Esophagus muscularis mucosa (tissue), 4 donors: ENCODE results near the gene SLC17A7. TPM values are rescaled to one million over a fixed set of nuclear protein-coding genes. Genes with fewer than 3 reads are reported as not detected.

ENCODE experiments used
- DNase-seq: peaks from one replicate; pipeline ENCODE4 v3.0.0-alpha.2; 2017; ENCODE audit errors: extremely low spot score
- H3K27ac ChIP-seq, 4 donors: fragments of 200-600 bp; sonication (generic); replicated peaks in 1 of 4; 1 replicate in 3 of 4; 2 replicates in 1 of 4; pipeline ENCODE4 v1.5.1; 2016 to 2019; ENCODE audit warnings: mild to moderate bottlenecking in 1 of 4
- H3K27me3 ChIP-seq, 4 donors: fragments of 200-600 bp; sonication (generic); one replicate each; pipeline versions ENCODE4 v1.5.1 to v1.6.0; 2016 to 2019
- H3K36me3 ChIP-seq, 4 donors: fragments of 200-600 bp; sonication (generic); one replicate each; pipeline ENCODE4 v1.5.1; 2016 to 2019
- H3K4me1 ChIP-seq, 4 donors: fragments of 200-600 bp; sonication (generic); one replicate each; pipeline ENCODE4 v1.5.1; 2016 to 2019
- H3K4me3 ChIP-seq, 4 donors: fragments of 200-600 bp; sonication (generic); 1 replicate in 2 of 4; 2 replicates in 2 of 4; pipeline ENCODE4 v1.5.1; 2016 to 2019; ENCODE audit warnings: mild to moderate bottlenecking in 4 of 4, moderate library complexity in 1 of 4
- H3K9me3 ChIP-seq, 4 donors: fragments of 200-600 bp; sonication (generic); 1 replicate in 3 of 4; 2 replicates in 1 of 4; pipeline ENCODE4 v1.5.1; 2016 to 2019
- EP300 ChIP-seq: sonication (generic); formaldehyde crosslinking; IDR thresholded peaks from one replicate; pipeline ENCODE4 v1.6.1; 2017; ENCODE audit warnings: antibody characterized with exemption
- POLR2A ChIP-seq: fragments of 450-650 bp; IDR thresholded peaks from one replicate; pipeline ENCODE4 v1.6.1; 2017; ENCODE audit warnings: antibody characterized with exemption, moderate library complexity, mild to moderate bottlenecking, low read depth
- POLR2AphosphoS5 ChIP-seq, 2 donors: sonication (generic); formaldehyde crosslinking; IDR thresholded peaks; one replicate each; pipeline ENCODE4 v1.6.1; 2017; ENCODE audit warnings: antibody characterized with exemption in 2 of 2
- WGBS: methylation state at CpG from one replicate; pipeline ENCODE4 v1.1.5; 2018; 5-methylcytosine and 5-hydroxymethylcytosine counted together
- intact Hi-C: fragments of 100-400 bp; cut with DNase I; formaldehyde crosslinking; loops from one replicate; pipeline ENCODE4 v1.15.1; 2023
- total RNA-seq, 4 donors: library from RNA; depleted of rRNA; stranded (reverse); fragments of >200 nt; gene quantifications; one replicate each; pipeline versions ENCODE4 v1.1.0 to v1.2.1, GENCODE V29; 2016
- TF ChIP-seq, protein P1 (sequence below), 3 experiments: fragments of 200-600 bp in 2 of 3; fragments of 450-650 bp in 1 of 3; sonication (generic) in 2 of 3; IDR thresholded peaks; one replicate each; pipeline ENCODE4 v1.5.1; 2017 to 2019; ENCODE audit warnings: antibody characterized with exemption in 3 of 3, mild to moderate bottlenecking in 2 of 3, moderate library complexity in 1 of 3

SLC17A7 gene
- total RNA-seq, 4 donors from 2014 or later = 0.83 to 5.2 (median 1.3) TPM

DNA sequence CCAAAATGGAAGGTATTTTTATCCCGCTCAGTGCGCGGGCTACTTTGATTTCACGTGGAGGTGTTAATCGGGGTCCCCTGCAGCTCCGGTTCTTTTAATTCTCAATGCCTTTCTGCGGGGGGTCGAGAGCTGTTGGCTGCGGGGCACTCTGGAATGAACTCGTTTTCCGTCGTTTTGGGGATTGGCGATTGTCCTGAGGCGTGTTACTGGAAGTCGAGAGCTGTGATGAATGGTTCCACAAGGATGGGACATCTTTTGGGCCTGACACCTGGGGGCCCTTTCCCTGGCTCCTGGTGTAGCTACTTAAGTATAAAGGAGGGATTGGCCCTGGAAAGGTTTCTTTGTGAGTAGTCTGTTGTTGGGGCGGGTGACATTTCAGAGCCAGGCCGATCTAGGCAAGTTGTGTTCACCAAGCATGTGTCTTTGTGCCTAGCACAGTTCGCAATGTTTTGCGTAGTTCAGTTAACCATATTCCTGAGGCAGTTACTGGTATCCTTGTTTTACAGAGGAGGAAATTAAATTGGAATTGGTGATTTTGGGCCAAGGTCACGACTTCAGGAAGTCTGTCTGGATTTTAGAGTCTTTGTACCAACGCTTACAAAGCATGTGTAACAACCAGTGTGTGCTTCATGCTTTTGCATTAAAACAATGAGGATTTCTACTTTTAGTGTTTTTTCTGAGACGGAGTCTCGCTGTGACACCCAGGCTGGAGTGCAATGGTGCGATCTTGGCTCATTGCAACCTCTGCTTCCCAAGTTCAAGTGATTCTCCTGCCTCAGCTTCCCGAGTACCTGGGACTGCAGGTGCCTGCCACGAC, 46.9 kb upstream of the SLC17A7 start:
- intact Hi-C loops = no loop called here
- peak overlapping the region; percentile 84 to 92 (median 90) for H3K27ac ChIP-seq
- TF ChIP-seq POLR2AphosphoS5 (IDR thresholded peaks at IDR 0.05) = no peak
- TF ChIP-seq POLR2A = no peak
- TF ChIP-seq EP300 = no peak
- TF ChIP-seq, protein P1, sequence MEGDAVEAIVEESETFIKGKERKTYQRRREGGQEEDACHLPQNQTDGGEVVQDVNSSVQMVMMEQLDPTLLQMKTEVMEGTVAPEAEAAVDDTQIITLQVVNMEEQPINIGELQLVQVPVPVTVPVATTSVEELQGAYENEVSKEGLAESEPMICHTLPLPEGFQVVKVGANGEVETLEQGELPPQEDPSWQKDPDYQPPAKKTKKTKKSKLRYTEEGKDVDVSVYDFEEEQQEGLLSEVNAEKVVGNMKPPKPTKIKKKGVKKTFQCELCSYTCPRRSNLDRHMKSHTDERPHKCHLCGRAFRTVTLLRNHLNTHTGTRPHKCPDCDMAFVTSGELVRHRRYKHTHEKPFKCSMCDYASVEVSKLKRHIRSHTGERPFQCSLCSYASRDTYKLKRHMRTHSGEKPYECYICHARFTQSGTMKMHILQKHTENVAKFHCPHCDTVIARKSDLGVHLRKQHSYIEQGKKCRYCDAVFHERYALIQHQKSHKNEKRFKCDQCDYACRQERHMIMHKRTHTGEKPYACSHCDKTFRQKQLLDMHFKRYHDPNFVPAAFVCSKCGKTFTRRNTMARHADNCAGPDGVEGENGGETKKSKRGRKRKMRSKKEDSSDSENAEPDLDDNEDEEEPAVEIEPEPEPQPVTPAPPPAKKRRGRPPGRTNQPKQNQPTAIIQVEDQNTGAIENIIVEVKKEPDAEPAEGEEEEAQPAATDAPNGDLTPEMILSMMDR (IDR thresholded peaks at IDR 0.05) = no peak
- peak overlapping the region; percentile 69 to 100 (median 93) for H3K4me3 ChIP-seq
- H3K36me3 ChIP-seq = peaks cover 36 to 63% (median 43%) of the 10 kb centered on the region in 4 donors
- DNase-seq = no peak
- H3K4me1 ChIP-seq = peaks cover 17 to 49% (median 34%) of the 10 kb centered on the region in 4 donors
- H3K9me3 ChIP-seq = no peaks in the 10 kb centered on the region
- 2% methylated on average over 26 of the region's 26 CpGs for WGBS
- H3K27me3 ChIP-seq = no peaks in the 10 kb centered on the region

DNA sequence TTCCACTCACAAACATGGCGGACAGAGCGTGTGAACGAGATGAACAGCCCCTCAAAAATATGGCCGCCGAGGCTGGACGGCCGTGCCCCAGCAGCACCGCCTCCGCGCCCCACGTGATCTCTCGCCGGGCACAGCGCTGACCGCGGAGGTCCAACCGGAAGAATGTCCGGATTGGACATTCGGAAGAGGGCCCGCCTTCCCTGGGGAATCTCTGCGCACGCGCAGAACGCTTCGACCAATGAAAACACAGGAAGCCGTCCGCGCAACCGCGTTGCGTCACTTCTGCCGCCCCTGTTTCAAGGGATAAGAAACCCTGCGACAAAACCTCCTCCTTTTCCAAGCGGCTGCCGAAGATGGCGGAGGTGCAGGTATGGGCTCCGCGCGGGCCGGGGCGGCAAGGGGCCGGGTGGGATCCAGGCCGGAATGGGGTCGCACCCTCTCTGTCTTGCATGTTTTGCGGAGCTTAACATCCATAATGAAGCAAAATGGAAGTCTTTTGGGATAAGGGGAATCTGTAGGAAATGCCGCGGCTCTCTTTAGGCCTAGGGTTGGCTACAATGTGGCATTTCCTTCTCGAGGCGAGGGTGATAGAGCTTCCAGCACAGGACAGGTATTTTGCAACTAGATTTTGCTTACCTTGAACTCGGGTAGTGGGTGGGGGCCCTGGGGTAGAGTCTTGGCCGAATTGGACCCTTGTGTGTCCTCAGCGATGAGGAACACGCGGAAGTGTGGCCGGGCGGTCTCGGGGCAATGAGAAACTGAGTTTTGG, 46.1 kb upstream of the SLC17A7 start, which contains the start of gene RPL13A:
RPL13A (plus strand) TSS at position 332 of the 769 bp plus-strand sequence; CDS start at position 354, 22 bp downstream.
- 0% methylated on average over 33 of the region's 57 CpGs for WGBS
- no peaks in the 10 kb centered on the region for H3K27me3 ChIP-seq
- no peaks in the 10 kb centered on the region for H3K9me3 ChIP-seq
- TF ChIP-seq, protein P1 (IDR thresholded peaks at IDR 0.05) = no peak
- TF ChIP-seq EP300 = no peak
- TF ChIP-seq POLR2AphosphoS5 (IDR thresholded peaks at IDR 0.05) = peak; percentile 99 to 100
- TF ChIP-seq POLR2A = peak; percentile 100
- H3K4me3 ChIP-seq = peak within 1 kb of the TSS; percentile 69 to 100 (median 93)
- peaks cover 29 to 63% (median 37%) of the 10 kb centered on the region in 4 donors for H3K36me3 ChIP-seq
- intact Hi-C loops = no loop called here
- peak; percentile 100 for DNase-seq
- peaks cover 17 to 49% (median 34%) of the 10 kb centered on the region in 4 donors for H3K4me1 ChIP-seq
- H3K27ac ChIP-seq = peak within 1 kb of the TSS; percentile 84 to 92 (median 90)

DNA sequence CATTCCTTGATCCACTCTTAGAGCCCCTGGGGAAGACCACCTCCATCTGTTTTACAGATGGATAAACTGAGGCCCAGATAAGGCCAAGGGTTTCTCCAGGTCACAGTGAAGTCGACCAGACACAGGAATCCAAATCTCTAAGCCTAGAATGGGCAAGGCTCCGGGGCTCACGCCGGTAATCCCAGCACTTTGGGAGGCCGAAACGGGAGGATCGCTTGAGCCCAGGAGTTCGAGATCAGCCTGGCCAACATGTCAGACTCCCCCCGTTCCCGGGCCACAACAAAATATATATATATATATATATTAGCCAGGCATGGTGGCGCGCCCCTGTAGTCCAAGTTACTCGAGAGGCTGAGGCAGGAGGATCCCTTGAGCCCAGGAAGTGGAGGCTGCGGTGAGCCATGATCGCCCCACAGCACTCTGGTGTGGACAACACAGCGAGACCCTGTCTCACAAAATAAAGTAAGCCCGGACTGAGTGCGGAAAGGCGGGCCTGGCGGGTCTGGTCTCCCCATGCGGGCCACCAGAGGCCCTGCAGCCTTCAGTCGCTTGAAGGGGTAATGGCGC, 45.5 kb upstream of the SLC17A7 start:
- Histone ChIP-seq H3K36me3 (peaks cover 23 to 63% (median 33%) of the 10 kb centered on the region in 4 donors), H3K4me1 (peaks cover 17 to 45% (median 34%) of the 10 kb centered on the region in 4 donors), H3K4me3 (peak overlapping the region; percentile 38 to 95 (median 80)), H3K9me3 (no peaks in the 10 kb centered on the region), H3K27me3 (no peaks in the 10 kb centered on the region), H3K27ac (peak overlapping the region; percentile 81 to 91 (median 87))
- WGBS = 89% methylated on average over 15 of the region's 23 CpGs
- no peak for DNase-seq
- TF ChIP-seq EP300 (no peak), POLR2AphosphoS5 (IDR thresholded peaks at IDR 0.05) (no peak), POLR2A (no peak)
- TF ChIP-seq, protein P1 (IDR thresholded peaks at IDR 0.05) = no peak
- intact Hi-C loops = no loop called here

DNA sequence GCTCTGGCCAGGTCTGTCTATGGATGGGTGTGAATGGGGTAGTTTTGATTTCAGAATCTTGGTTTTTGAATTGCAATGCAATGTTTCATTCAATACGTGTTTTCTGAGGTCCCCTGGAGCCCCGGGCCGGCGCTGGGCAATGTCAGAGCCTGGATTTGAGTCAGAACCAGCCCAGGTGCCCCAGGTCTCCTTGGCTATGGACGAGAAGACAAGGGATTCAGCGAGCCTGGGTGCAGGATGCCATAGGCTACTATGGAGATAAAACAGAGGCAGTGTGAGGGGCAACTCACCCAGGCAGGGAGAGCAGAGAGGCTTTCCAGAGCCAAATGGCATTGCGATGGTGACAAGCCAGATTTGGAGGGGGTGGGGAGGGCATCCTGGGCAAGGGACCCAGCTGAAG, 44.9 kb upstream of the SLC17A7 start:
- TF ChIP-seq POLR2A = no peak
- TF ChIP-seq EP300 = no peak
- TF ChIP-seq POLR2AphosphoS5 (IDR thresholded peaks at IDR 0.05) = no peak
- TF ChIP-seq, protein P1 (IDR thresholded peaks at IDR 0.05) = no peak
- 95% methylated on average over 7 of the region's 7 CpGs for WGBS
- intact Hi-C loops = no loop called here
- no peak overlapping the region for H3K4me3 ChIP-seq
- H3K9me3 ChIP-seq = no peaks in the 10 kb centered on the region
- peaks cover 17 to 42% (median 34%) of the 10 kb centered on the region in 4 donors for H3K4me1 ChIP-seq
- H3K36me3 ChIP-seq = peaks cover 17 to 61% (median 28%) of the 10 kb centered on the region in 4 donors
- DNase-seq = no peak
- H3K27ac ChIP-seq = peak overlapping the region in 3 of 4 donors; percentile 81 to 90 (median 84)
- H3K27me3 ChIP-seq = no peaks in the 10 kb centered on the region
